Thoracic aorta (tissue), 2 donors: ENCODE measurements around the gene CP. TPM values are rescaled to one million over a fixed set of nuclear protein-coding genes. Genes with fewer than 3 reads are reported as not detected.

Experiments
- ATAC-seq: fragments of 150-250 bp; one replicate; pipeline ENCODE4 v1.8.0; 2017; ENCODE audit warnings: low read depth; ENCODE audit not compliant: insufficient number of reproducible peaks, low FRiP score
- DNase-seq: peaks from one replicate; pipeline ENCODE4 v3.0.0-alpha.2; 2020; ENCODE audit warnings: low spot score
- H3K27ac ChIP-seq, 2 donors: fragments of 200-600 bp; sonication (generic); 1 replicate in 1 of 2; 2 replicates in 1 of 2; pipeline ENCODE4 v1.5.1; 2016; ENCODE audit warnings: mild to moderate bottlenecking in 2 of 2, moderate library complexity in 2 of 2
- H3K27me3 ChIP-seq: fragments of 200-600 bp; sonication (generic); replicated peaks from 2 replicates; pipeline ENCODE4 v1.6.0; 2016; ENCODE audit warnings: mild to moderate bottlenecking; ENCODE audit not compliant: insufficient read depth
- H3K36me3 ChIP-seq: fragments of 200-600 bp; sonication (generic); one replicate; pipeline ENCODE4 v1.5.1; 2016
- H3K4me1 ChIP-seq, 2 donors: fragments of 200-600 bp; sonication (generic); 1 replicate in 1 of 2; 2 replicates in 1 of 2; pipeline versions ENCODE4 v1.5.1 to v1.6.0; 2016; ENCODE audit warnings: low read depth in 2 of 2, mild to moderate bottlenecking in 1 of 2; ENCODE audit not compliant: control insufficient read depth in 1 of 2
- H3K4me3 ChIP-seq: fragments of 200-600 bp; sonication (generic); 2 replicates; pipeline ENCODE4 v1.5.1; 2016; ENCODE audit warnings: mild to moderate bottlenecking
- H3K9me3 ChIP-seq: fragments of 200-600 bp; sonication (generic); 2 replicates; pipeline ENCODE4 v1.5.1; 2016
- CTCF ChIP-seq: fragments of 200-600 bp; sonication (generic); IDR thresholded peaks from one replicate; pipeline ENCODE4 v1.5.1; 2019; ENCODE audit warnings: antibody characterized with exemption
- total RNA-seq, 2 donors: library from RNA; depleted of rRNA; stranded (reverse); fragments of >200 nt; gene quantifications; one replicate each; pipeline versions ENCODE4 v1.1.0 to v1.2.3, GENCODE V29; 2016

Gene CP
- total RNA-seq, 2 donors from 2014 or later = 58.1 to 64.0 TPM

- Histone ChIP-seq H3K9me3 (no peaks in the 10 kb centered on the region), H3K36me3 (no peaks in the 10 kb centered on the region), H3K4me3 (no peak overlapping the region), H3K4me1 (no peaks in the 10 kb centered on the region), H3K27me3 (no peaks in the 10 kb centered on the region), H3K27ac (no peak overlapping the region)
- ATAC-seq = no peak
- no peak for DNase-seq
- TF ChIP-seq CTCF = no peak
Measured at GRCh38 chr3:149186721-149187120, 34.9 kb downstream of the CP start.

GRCh38 chr3:149186219-149186618 is 35.4 kb downstream of the CP start:
- no peak for ATAC-seq
- Histone ChIP-seq H3K36me3 (no peaks in the 10 kb centered on the region), H3K9me3 (no peaks in the 10 kb centered on the region), H3K27me3 (no peaks in the 10 kb centered on the region), H3K27ac (no peak overlapping the region), H3K4me3 (no peak overlapping the region), H3K4me1 (no peaks in the 10 kb centered on the region)
- TF ChIP-seq CTCF = no peak
- no peak for DNase-seq

GRCh38 chr3:149181182-149181581 is 40.4 kb downstream of the CP start:
- DNase-seq (no peak), ATAC-seq (no peak)
- Histone ChIP-seq H3K4me1 (peaks cover 14 to 20% of the 10 kb centered on the region in 2 donors), H3K27ac (peak overlapping the region in 1 of 2 donors; percentile 6), H3K36me3 (peaks cover 7% of the 10 kb centered on the region), H3K9me3 (no peaks in the 10 kb centered on the region), H3K27me3 (no peaks in the 10 kb centered on the region), H3K4me3 (no peak overlapping the region)
- no peak for TF ChIP-seq CTCF

- no peak overlapping the region for H3K4me3 ChIP-seq
- H3K4me1 ChIP-seq = peaks cover 14 to 20% of the 10 kb centered on the region in 2 donors
- TF ChIP-seq CTCF = no peak
- H3K9me3 ChIP-seq = no peaks in the 10 kb centered on the region
- peak overlapping the region in 1 of 2 donors; percentile 69 for H3K27ac ChIP-seq
- peaks cover 13% of the 10 kb centered on the region for H3K36me3 ChIP-seq
- DNase-seq = peak; percentile 74
- peak; percentile 100 for ATAC-seq
- H3K27me3 ChIP-seq = no peaks in the 10 kb centered on the region
Measured at GRCh38 chr3:149180057-149180573, 41.5 kb downstream of the CP start.

- H3K4me3 ChIP-seq = no peak overlapping the region
- peak overlapping the region in 1 of 2 donors; percentile 69 for H3K27ac ChIP-seq
- no peak for TF ChIP-seq CTCF
- peaks cover 13% of the 10 kb centered on the region for H3K36me3 ChIP-seq
- peaks cover 14 to 20% of the 10 kb centered on the region in 2 donors for H3K4me1 ChIP-seq
- H3K27me3 ChIP-seq = no peaks in the 10 kb centered on the region
- H3K9me3 ChIP-seq = no peaks in the 10 kb centered on the region
- no peak for DNase-seq
- no peak for ATAC-seq
Measured at GRCh38 chr3:149179220-149179619, 42.4 kb downstream of the CP start.
